ENCODE measurements around the gene AWAT2.

- TF ChIP-seq CTCF (conservative IDR thresholded peaks at IDR 0.05 in 1 of 2, IDR thresholded peaks at IDR 0.05 in 1 of 2; ENCODE audit: extremely low read depth in 1 of 2, insufficient read depth in 1 of 2, low read depth in 1 of 2, low read length in 2 of 2) (no peak), EZH2 (IDR thresholded peaks at IDR 0.05; ENCODE audit: borderline replicate concordance, low read length) (no peak)
Observed at GRCh38 chrX:70038951-70039350, 10.8 kb downstream of the AWAT2 start.

Measured in mammary epithelial cell (primary cell).